AG20443 (cell line): ENCODE measurements around the gene SPATS2L.
A peak's percentile ranks its signal among the peaks of the same experiment; 100 is the strongest.

ENCODE experiments used
- DNase-seq: peaks from one replicate; pipeline ENCODE4 v3.0.0; 2012; ENCODE audit warnings: low spot score, mixed read lengths

SPATS2L gene

GRCh38 chr2:200446612-200447011 is 140.1 kb downstream of the SPATS2L start:
- no peak for DNase-seq

- no peak for DNase-seq
These were observed 140.8 kb downstream of the SPATS2L start for GRCh38 chr2:200447139-200447855.

- no peak for DNase-seq
These were observed 142.0 kb downstream of the SPATS2L start for GRCh38 chr2:200448455-200448854.

- DNase-seq: no peak
These were observed 142.7 kb downstream of the SPATS2L start for GRCh38 chr2:200449149-200449548.

- no peak for DNase-seq
These were observed 143.8 kb downstream of the SPATS2L start for GRCh38 chr2:200450288-200450687.

- DNase-seq: no peak
These were observed 145.0 kb downstream of the SPATS2L start for GRCh38 chr2:200451511-200451910.

- no peak for DNase-seq
These were observed 145.9 kb downstream of the SPATS2L start for GRCh38 chr2:200452377-200452776.

- no peak for DNase-seq
These were observed 146.8 kb downstream of the SPATS2L start for GRCh38 chr2:200453142-200453852.

- no peak for DNase-seq
These were observed 147.5 kb downstream of the SPATS2L start for GRCh38 chr2:200453853-200454534.

GRCh38 chr2:200454927-200455801 is 148.7 kb downstream of the SPATS2L start:
- DNase-seq: peak; percentile 74

- DNase-seq: no peak
These were observed 149.5 kb downstream of the SPATS2L start for GRCh38 chr2:200455958-200456421.

GRCh38 chr2:200456567-200456966 is 150.1 kb downstream of the SPATS2L start:
- DNase-seq: no peak

GRCh38 chr2:200459101-200459500 is 152.6 kb downstream of the SPATS2L start:
- DNase-seq: no peak

- no peak for DNase-seq
These were observed 155.6 kb downstream of the SPATS2L start for GRCh38 chr2:200461846-200462710.

GRCh38 chr2:200463452-200463851 is 157.0 kb downstream of the SPATS2L start:
- DNase-seq: no peak

- peak; percentile 86 for DNase-seq
These were observed 160.2 kb downstream of the SPATS2L start for GRCh38 chr2:200466425-200467418.

GRCh38 chr2:200467806-200468681 is 161.6 kb downstream of the SPATS2L start:
- DNase-seq: no peak

GRCh38 chr2:200469708-200470211 is 163.3 kb downstream of the SPATS2L start:
- DNase-seq: no peak
